Measurements from ENCODE around the gene TEKT2. TPM values are rescaled to one million over a fixed set of nuclear protein-coding genes. Genes with fewer than 3 reads are reported as not detected.
A peak's percentile ranks its signal among the peaks of the same experiment; 100 is the strongest.

TEKT2 gene
- total RNA-seq, 1 donor from 2014 or later: not detected

GRCh38 chr1:36128126-36128904, 44.4 kb downstream of the TEKT2 start:
- no peak for DNase-seq (ENCODE audit: low spot score)

GRCh38 chr1:36128905-36129206, 45.0 kb downstream of the TEKT2 start:
- no peak for DNase-seq (ENCODE audit: low spot score)

GRCh38 chr1:36132029-36132428, 48.1 kb downstream of the TEKT2 start:
- no peak for DNase-seq (ENCODE audit: low spot score)

- DNase-seq (ENCODE audit: low spot score): peak; percentile 96
These were observed 49.6 kb downstream of the TEKT2 start for GRCh38 chr1:36133484-36133883.

- no peak for DNase-seq (ENCODE audit: low spot score)
These were observed 50.1 kb downstream of the TEKT2 start for GRCh38 chr1:36134031-36134430.

GRCh38 chr1:36134505-36135329, 50.8 kb downstream of the TEKT2 start:
- peak; percentile 79 for DNase-seq (ENCODE audit: low spot score)

GRCh38 chr1:36135330-36135667, 51.4 kb downstream of the TEKT2 start:
- DNase-seq (ENCODE audit: low spot score): no peak

GRCh38 chr1:36135796-36136195, 51.9 kb downstream of the TEKT2 start:
- no peak for DNase-seq (ENCODE audit: low spot score)

- no peak for DNase-seq (ENCODE audit: low spot score)
These were observed 52.6 kb downstream of the TEKT2 start for GRCh38 chr1:36136535-36136934.

GRCh38 chr1:36137226-36137625, 53.3 kb downstream of the TEKT2 start:
- no peak for DNase-seq (ENCODE audit: low spot score)

- DNase-seq (ENCODE audit: low spot score): no peak
These were observed 53.9 kb downstream of the TEKT2 start for GRCh38 chr1:36137776-36138175.

Other genes with a start within 250 kb of the TEKT2 start
- gene AGO1, start 200.9 kb upstream of the TEKT2 start, total RNA-seq (ENCODE audit: insufficient read depth, low replicate concordance): 8.4 TPM
- gene AGO3, start 153.0 kb upstream of the TEKT2 start, total RNA-seq (ENCODE audit: insufficient read depth, low replicate concordance): 51.3 TPM
- gene ADPRS, start 4.8 kb downstream of the TEKT2 start, total RNA-seq (ENCODE audit: insufficient read depth, low replicate concordance): 37.8 TPM
- gene COL8A2, start 41.1 kb downstream of the TEKT2 start, total RNA-seq (ENCODE audit: insufficient read depth, low replicate concordance): 110 TPM
- 38.5 TPM for gene TRAPPC3, start 65.4 kb downstream of the TEKT2 start, total RNA-seq (ENCODE audit: insufficient read depth, low replicate concordance)
- 64.0 TPM for gene MAP7D1, start 72.1 kb downstream of the TEKT2 start, total RNA-seq (ENCODE audit: insufficient read depth, low replicate concordance)
- 53.4 TPM for gene THRAP3, start 140.3 kb downstream of the TEKT2 start, total RNA-seq (ENCODE audit: insufficient read depth, low replicate concordance)
- 11.3 TPM for gene SH3D21, start 222.3 kb downstream of the TEKT2 start, total RNA-seq (ENCODE audit: insufficient read depth, low replicate concordance)
- 67.7 TPM for gene EVA1B, start 239.6 kb downstream of the TEKT2 start, total RNA-seq (ENCODE audit: insufficient read depth, low replicate concordance)